LNCaP clone FGC (cell line): Measurements from ENCODE around the gene DST.

ENCODE experiments used
- DNase-seq: peaks from one replicate; pipeline ENCODE4 v3.0.0-alpha.2; 2011; ENCODE audit warnings: low read depth
- H3K4me3 ChIP-seq: 2 replicates; pipeline ENCODE4 v1.5.1; 2011; ENCODE audit warnings: mild to moderate bottlenecking, low read depth, low read length, control low read depth
- TF ChIP-seq, protein P1 (sequence below): IDR thresholded peaks from 2 replicates; pipeline ENCODE4 v1.5.1; 2012; ENCODE audit warnings: mild to moderate bottlenecking; ENCODE audit not compliant: control insufficient read depth, insufficient read depth; ENCODE audit errors: extremely low read depth

The DST gene

DNA sequence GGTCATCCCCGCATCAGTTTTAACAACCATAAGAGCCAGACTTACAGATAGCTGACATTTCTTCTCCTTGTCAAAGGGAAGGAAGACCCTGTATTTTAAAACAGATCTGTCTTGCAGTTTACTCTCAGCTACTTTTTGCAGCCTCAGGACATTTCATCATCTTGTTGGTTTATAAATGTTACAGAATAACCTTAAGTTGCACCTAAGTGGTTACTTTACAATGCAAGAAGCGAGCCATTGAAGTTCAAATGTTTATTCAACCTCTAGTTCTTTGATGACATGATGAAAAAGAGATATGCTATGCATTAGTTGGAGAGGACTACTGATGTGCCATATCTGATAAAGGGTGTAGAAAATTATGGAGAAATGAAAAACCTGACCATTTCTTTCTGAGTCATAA is 207.4 kb downstream of the DST start:
- no peak for DNase-seq
- no peak overlapping the region for H3K4me3 ChIP-seq
- TF ChIP-seq, protein P1, sequence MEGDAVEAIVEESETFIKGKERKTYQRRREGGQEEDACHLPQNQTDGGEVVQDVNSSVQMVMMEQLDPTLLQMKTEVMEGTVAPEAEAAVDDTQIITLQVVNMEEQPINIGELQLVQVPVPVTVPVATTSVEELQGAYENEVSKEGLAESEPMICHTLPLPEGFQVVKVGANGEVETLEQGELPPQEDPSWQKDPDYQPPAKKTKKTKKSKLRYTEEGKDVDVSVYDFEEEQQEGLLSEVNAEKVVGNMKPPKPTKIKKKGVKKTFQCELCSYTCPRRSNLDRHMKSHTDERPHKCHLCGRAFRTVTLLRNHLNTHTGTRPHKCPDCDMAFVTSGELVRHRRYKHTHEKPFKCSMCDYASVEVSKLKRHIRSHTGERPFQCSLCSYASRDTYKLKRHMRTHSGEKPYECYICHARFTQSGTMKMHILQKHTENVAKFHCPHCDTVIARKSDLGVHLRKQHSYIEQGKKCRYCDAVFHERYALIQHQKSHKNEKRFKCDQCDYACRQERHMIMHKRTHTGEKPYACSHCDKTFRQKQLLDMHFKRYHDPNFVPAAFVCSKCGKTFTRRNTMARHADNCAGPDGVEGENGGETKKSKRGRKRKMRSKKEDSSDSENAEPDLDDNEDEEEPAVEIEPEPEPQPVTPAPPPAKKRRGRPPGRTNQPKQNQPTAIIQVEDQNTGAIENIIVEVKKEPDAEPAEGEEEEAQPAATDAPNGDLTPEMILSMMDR: no peak

DNA sequence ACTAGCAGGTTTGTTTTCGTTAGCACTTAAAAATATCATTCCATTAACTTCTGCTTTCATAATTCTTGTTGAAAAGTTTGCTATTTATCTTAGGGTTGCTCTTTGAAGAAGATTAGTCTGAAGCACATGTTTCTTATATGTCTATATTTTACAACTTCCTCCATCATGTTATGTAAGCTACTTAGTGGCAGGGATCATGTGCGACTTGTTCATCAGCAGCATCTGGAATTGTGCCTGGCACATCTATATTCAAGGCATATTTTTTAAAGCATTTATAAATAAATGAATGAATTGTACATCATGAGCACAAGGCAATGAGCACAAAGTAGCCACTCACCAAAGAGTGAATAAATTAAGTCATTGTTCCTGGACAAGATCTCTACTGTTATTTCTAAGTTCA is 208.1 kb downstream of the DST start:
- H3K4me3 ChIP-seq: no peak overlapping the region
- TF ChIP-seq, protein P1: no peak
- no peak for DNase-seq

DNA sequence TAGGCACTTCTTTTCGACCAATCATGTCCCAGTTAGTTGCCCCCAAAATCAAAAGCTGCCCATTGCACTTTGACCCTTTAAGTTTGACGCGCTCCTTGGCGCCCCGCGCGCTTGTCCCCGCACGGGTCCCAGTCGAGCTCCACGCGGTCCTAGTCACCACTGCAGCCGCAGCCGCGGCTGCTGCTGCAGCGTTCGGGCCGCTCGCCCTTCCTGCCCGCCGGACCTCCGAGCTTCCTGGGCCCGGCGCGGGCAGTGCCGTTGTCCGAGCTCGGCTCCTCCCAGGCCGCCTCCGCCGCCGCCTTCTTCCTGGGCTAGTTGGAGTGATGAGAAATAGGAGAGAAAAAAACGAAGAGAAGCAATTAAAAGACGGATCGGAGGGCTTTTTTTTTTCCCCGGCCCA is 209.6 kb downstream of the DST start:
- DNase-seq: no peak
- H3K4me3 ChIP-seq: no peak overlapping the region
- TF ChIP-seq, protein P1: no peak

DNA sequence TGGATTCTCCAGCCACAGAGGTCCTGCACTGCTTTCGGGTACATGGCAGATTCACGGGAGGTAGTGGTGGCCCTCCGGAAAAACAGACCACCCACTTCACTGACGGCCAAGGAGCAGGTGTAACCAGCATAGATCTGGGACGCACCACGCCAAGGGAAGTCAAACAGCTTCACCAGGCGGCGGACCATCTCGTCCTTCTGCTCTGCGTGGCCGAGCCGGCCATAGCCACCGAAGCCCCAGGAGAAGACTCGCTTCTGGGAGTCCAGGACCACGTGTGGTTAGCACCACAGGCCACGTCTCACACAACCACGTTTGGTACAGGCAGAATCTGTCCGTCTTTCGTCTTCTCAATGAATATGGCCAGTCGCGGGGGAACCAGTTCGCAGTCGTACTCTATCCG is 210.5 kb downstream of the DST start:
- no peak for DNase-seq
- TF ChIP-seq, protein P1: no peak
- H3K4me3 ChIP-seq: no peak overlapping the region

DNA sequence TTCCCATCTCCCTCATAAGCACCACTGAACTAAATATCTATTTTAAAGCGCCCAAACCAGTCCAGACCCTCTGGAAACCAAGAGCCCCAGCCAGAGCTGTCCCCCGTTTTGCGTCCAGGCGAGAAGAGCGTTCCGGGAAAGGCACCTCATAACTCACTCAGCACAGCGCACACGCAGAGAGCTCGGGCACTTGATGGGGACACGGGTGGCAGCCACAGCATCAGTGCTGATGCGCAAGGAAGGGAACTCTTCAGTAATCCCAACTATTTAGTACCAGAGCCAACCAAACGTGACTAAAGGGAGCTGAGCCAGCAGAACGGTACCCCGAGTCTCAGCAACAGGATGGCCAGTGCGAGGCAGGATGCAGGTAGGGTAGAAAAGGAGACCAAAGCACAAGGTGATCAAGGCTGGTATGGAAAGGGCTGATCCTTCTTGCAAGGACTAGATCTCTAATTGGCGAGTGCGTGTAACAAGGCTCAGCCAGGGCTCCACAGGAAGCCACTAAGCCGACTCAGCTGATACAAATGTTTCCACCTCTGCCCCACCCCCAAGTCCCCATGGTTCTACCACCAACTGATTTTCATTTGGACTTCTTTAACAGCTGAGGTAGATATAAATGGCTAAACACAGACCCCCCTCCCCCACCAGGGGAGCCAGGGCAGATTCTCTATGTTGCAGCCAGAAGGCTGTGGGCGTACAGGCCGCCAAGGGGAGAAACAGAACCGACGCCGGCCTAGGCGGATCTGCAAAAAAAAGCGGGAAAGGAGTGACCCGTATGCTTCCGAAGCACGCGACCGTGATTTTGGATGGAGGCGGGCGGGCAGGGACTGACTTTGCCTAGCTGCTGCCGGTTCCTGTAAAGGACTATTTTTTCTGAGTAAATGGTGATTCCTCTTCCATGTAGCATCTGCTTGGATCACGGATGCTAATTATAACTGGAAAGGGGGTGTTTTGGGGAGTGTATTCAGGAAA is 211.8 kb downstream of the DST start:
- DNase-seq: no peak
- TF ChIP-seq, protein P1: no peak
- H3K4me3 ChIP-seq: no peak overlapping the region

DNA sequence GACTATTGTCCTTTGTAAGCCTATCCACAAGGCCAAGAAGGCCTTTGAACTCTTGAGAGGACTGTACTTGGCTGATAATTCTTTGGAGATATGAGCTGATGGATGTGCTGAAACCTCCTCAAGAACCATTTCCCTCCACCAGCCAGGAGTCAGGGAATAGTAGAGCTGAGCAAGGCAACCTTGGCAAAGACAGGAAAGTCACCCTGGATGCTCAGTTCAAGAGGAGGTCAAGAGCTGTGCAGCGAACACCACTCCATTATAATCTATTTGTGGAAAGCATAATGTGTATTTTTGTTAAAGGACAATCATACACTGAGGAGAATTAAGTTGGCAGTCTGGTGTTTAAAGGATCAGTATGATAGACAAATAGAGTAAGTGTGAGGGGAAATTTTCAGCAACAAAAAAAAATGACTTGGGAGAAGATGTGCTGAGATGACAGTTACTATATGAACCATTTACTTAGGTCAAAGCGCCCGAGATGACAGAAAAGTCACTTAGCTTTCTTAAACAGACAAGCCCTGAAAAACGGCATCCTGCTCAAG is 218.1 kb downstream of the DST start:
- TF ChIP-seq, protein P1: no peak
- no peak overlapping the region for H3K4me3 ChIP-seq
- DNase-seq: no peak
